Nasal cavity respiratory epithelium epithelial cell of viscerocranial mucosa (primary cell): Measurements from ENCODE around the gene FTHL17. TPM values are rescaled to one million over a fixed set of nuclear protein-coding genes. Genes with fewer than 3 reads are reported as not detected.

Source experiments
- total RNA-seq: library from RNA; depleted of rRNA; stranded (reverse); fragments of >200 nt; gene quantifications from 2 replicates; pipeline ENCODE4 v1.2.3, GENCODE V29; 2014

FTHL17 gene
- total RNA-seq: not detected in 2 replicates

GRCh38 chrX:31071725-31072124 lies at the start of gene FTHL17:
TSS of gene FTHL17 (minus strand) at chrX:31072041. CDS start at chrX:31071953, 88 bp downstream.

Other genes starting within 250 kb of the FTHL17 start
- gene TAB3, start 182.8 kb downstream of the FTHL17 start, total RNA-seq: 12.3 and 23.2 TPM in 2 replicates